ENCODE results near the gene TRIM65. TPM values are rescaled to one million over a fixed set of nuclear protein-coding genes. Genes with fewer than 3 reads are reported as not detected.

Gene TRIM65, protein sequence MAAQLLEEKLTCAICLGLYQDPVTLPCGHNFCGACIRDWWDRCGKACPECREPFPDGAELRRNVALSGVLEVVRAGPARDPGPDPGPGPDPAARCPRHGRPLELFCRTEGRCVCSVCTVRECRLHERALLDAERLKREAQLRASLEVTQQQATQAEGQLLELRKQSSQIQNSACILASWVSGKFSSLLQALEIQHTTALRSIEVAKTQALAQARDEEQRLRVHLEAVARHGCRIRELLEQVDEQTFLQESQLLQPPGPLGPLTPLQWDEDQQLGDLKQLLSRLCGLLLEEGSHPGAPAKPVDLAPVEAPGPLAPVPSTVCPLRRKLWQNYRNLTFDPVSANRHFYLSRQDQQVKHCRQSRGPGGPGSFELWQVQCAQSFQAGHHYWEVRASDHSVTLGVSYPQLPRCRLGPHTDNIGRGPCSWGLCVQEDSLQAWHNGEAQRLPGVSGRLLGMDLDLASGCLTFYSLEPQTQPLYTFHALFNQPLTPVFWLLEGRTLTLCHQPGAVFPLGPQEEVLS
- total RNA-seq (2012; rRNA removed): 7.9 and 8.1 TPM in 2 replicates
- polyA plus RNA-seq (2012; rRNA removed): 10.6 and 10.8 TPM in 2 replicates
- polyA plus RNA-seq (2012; cell fraction: cytosol; rRNA removed): 5.7 and 8.8 TPM in 2 replicates
- polyA plus RNA-seq (2012; cell fraction: nucleus; rRNA removed; ENCODE audit: low replicate concordance): 17.0 and 21.9 TPM in 2 replicates
- Bru-seq, nascent RNA: percentile 76 among the genes with signal in this experiment
- percentile 84 among the genes with signal in this experiment for BruChase-seq, experiment 1, labeled RNA remaining after a 6-hour chase
- percentile 91 among the genes with signal in this experiment for BruChase-seq, experiment 2, labeled RNA remaining after a 2-hour chase
- long read RNA-seq, transcript TRIM65-201 (6 exons, 3,439 nt): major isoform, 17 of 48 reads
- long read RNA-seq, transcript TRIM65-204 (5 exons, 865 nt): minor isoform, 8 of 48 reads
- long read RNA-seq, partial matches to known transcripts: 5 of 48 reads
- long read RNA-seq, other reads (novel, unspliced or antisense): 16 of 48 reads

DNA sequence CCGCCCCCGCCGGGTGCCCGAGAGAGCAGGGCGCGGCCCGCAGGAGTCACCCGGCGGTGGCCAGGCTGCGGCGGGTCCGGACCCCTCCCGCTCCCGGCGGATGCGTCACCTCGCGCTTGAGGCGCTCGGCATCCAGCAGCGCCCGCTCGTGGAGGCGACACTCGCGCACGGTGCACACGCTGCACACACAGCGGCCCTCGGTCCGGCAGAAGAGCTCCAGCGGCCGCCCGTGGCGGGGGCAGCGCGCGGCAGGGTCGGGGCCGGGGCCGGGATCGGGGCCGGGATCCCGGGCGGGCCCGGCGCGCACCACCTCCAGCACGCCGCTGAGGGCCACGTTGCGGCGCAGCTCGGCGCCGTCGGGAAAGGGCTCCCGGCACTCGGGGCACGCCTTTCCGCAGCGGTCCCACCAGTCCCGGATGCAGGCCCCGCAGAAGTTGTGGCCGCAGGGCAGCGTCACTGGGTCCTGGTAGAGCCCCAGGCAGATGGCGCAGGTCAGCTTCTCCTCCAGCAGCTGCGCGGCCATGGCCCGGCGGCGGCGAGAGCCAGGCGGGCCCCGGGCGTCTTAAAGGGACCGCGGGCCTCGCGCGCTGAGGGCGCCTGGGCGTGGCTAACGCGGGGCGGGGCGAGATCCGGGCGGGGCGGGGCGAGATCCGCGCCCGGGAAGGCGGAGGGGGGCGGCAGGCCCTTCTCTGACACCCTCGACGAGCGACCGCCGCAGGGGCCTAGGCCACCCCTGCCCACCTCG lies at the start of gene TRIM65:
Gene TRIM65, minus strand, starts transcription at position 537 of the 745 bp plus-strand sequence. Its CDS starts 14 bp downstream, at position 523.
- dilution Hi-C loops (cut with HindIII; ENCODE audit: low sequenced_read_pairs, unreplicated experiment): no loop called here
- H4K20me1 ChIP-seq (ENCODE audit: insufficient read depth, low read length): 0 out of 2 replicates have a peak, but pooled peaks cover 2% of the 10 kb centered on the region

More for the DNA sequence above, at the start of gene TRIM65:
- Histone ChIP-seq H3K9me1 (ENCODE audit: insufficient read depth, low read length) (peaks cover 10% of the 10 kb centered on the region; the same call in 1 of the 2 replicates), H3K27ac (ENCODE audit: insufficient read depth, low read length) (peak within 1 kb of the TSS; percentile 97), H4K5ac (ENCODE audit: low read depth, low read length) (peak within 1 kb of the TSS; percentile 89), H2BK5ac (ENCODE audit: low read depth, low read length, poor library complexity, severe bottlenecking) (peak within 1 kb of the TSS; percentile 92), H3K9ac (ENCODE audit: low read depth, low read length) (peak within 1 kb of the TSS; percentile 89), H4K91ac (ENCODE audit: insufficient read depth, low read depth, low read length) (peak within 1 kb of the TSS; percentile 77), H2AK5ac (ENCODE audit: low read depth, low read length) (peak within 1 kb of the TSS; percentile 72), H2AK9ac (replicated peaks; ENCODE audit: low read depth, low read length, poor library complexity) (peak within 1 kb of the TSS; percentile 99), H3K23ac (ENCODE audit: low read depth, low read length) (peak within 1 kb of the TSS; percentile 79), H3K18ac (ENCODE audit: low read depth, low read length) (peak within 1 kb of the TSS; percentile 42; the same call in 1 of the 2 replicates), H3K4me2 (ENCODE audit: low read depth, low read length) (peak within 1 kb of the TSS; percentile 95), H3K79me1 (ENCODE audit: low read depth in 1 of 2, low read length in 2 of 2) (peaks cover 9 to 42% of the 10 kb centered on the region in 2 experiments; a peak in 3 of 4 replicates), H2BK20ac (ENCODE audit: low read depth, low read length) (no peak within 1 kb of the TSS), H3K9me3 (ENCODE audit: control insufficient read depth, insufficient read depth, low read length) (no peaks in the 10 kb centered on the region), H2AFZ (replicated peaks; ENCODE audit: low read length, poor library complexity) (peak within 1 kb of the TSS; percentile 100), H2BK120ac (ENCODE audit: low read depth, low read length) (peak within 1 kb of the TSS; percentile 77), H2BK15ac (ENCODE audit: low read depth, low read length) (no peak within 1 kb of the TSS; the same call in 2 of the 3 replicates), H3K27me3 (ENCODE audit: control insufficient read depth, insufficient read depth, low read length) (no peaks in the 10 kb centered on the region), H3K4ac (ENCODE audit: low read depth, low read length) (peak within 1 kb of the TSS; percentile 97), H3K14ac (replicated peaks; ENCODE audit: low read depth, low read length) (peak within 1 kb of the TSS; percentile 99), H3K36me3 (ENCODE audit: control insufficient read depth, insufficient read depth, low read length) (peaks cover 24% of the 10 kb centered on the region), H3K4me3 (ENCODE audit: insufficient read depth, low read depth, low read length) (peak within 1 kb of the TSS; percentile 94), H4K8ac (ENCODE audit: low read depth in 2 of 2, low read length in 2 of 2) (peak within 1 kb of the TSS; percentile 38 to 96), H3K4me1 (ENCODE audit: control insufficient read depth, insufficient read depth, low read length) (peaks cover 7% of the 10 kb centered on the region; the same call in 1 of the 2 replicates), H3K56ac (ENCODE audit: extremely low read depth, insufficient read depth, low read length) (no peak within 1 kb of the TSS; the same call in 1 of the 2 replicates)
- in situ Hi-C loops (cut with MboI; ENCODE audit: low sequenced_read_pairs): no loop called here
- peak; percentile 89 for ATAC-seq (ENCODE audit: low read depth)
- WGBS, 2 experiments (ENCODE audit: extremely low coverage in 2 of 2, insufficient read length in 1 of 2): 1% methylated on average over 53 of the region's 102 CpGs; no CpG with 5 or more reads in 1 of the 2 experiments
- TF ChIP-seq POLR2A (IDR thresholded peaks at IDR 0.05; ENCODE audit: low read depth, low read length) (no peak; the same call in 1 of the 2 replicates), RAD21 (IDR thresholded peaks at IDR 0.05; ENCODE audit: low read length) (peak; percentile 60), SMC3 (IDR thresholded peaks at IDR 0.05; ENCODE audit: low read depth, low read length) (peak; percentile 33; the same call in 1 of the 2 replicates), BHLHE40 (IDR thresholded peaks at IDR 0.05; ENCODE audit: low read depth, low read length) (peak; percentile 44; the same call in 1 of the 2 replicates), MXI1 (IDR thresholded peaks at IDR 0.05; ENCODE audit: borderline replicate concordance, low read depth, low read length) (peak; percentile 86; the same call in 1 of the 2 replicates), FOS (IDR thresholded peaks at IDR 0.05; ENCODE audit: low read depth, low read length) (peak; percentile 44; the same call in 1 of the 2 replicates), CHD1 (IDR thresholded peaks at IDR 0.05; ENCODE audit: low read depth, low read length) (0 out of 2 replicates have a peak, but pooled peaks have one; percentile 70), CEBPB (IDR thresholded peaks at IDR 0.05; ENCODE audit: low read depth, low read length) (no peak), MAZ (IDR thresholded peaks at IDR 0.05; ENCODE audit: borderline replicate concordance, low read depth, low read length) (peak; percentile 50; the same call in 1 of the 2 replicates)
- TF ChIP-seq, protein P1, sequence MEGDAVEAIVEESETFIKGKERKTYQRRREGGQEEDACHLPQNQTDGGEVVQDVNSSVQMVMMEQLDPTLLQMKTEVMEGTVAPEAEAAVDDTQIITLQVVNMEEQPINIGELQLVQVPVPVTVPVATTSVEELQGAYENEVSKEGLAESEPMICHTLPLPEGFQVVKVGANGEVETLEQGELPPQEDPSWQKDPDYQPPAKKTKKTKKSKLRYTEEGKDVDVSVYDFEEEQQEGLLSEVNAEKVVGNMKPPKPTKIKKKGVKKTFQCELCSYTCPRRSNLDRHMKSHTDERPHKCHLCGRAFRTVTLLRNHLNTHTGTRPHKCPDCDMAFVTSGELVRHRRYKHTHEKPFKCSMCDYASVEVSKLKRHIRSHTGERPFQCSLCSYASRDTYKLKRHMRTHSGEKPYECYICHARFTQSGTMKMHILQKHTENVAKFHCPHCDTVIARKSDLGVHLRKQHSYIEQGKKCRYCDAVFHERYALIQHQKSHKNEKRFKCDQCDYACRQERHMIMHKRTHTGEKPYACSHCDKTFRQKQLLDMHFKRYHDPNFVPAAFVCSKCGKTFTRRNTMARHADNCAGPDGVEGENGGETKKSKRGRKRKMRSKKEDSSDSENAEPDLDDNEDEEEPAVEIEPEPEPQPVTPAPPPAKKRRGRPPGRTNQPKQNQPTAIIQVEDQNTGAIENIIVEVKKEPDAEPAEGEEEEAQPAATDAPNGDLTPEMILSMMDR (conservative IDR thresholded peaks at IDR 0.05; ENCODE audit: low read depth, low read length): peak; percentile 59
- CTCF ChIA-PET: interaction anchor here (0.5 to 1.7 kb wide), 5 partner anchors 17 to 295 kb away, joined by 3 to 7 read pairs (median 3); partner anchors contain the start of gene WBP2
- POLR2A ChIA-PET (ENCODE audit: unreplicated experiment): interaction anchor here (0.9 to 1.8 kb wide), 2 partner anchors 18 to 117 kb away, joined by 4 to 7 read pairs; partner anchors contain the start of gene TRIM47
- intact Hi-C loops (cut with micrococcal nuclease): no loop called here
- no TSS peak for BruUV-seq (replicated peaks)
- peak; percentile 74 for DNase-seq

Measured in IMR-90 (cell line).